GM20431 (cell line): ENCODE data around the gene ARF5.

ENCODE experiments used
- in situ Hi-C: fragments of 300-500 bp; cut with MseI, MboI; formaldehyde crosslinking; loops from one replicate; pipeline ENCODE4 v1.15.0; 2020; ENCODE audit warnings: low sequenced_read_pairs; ENCODE audit not compliant: unreplicated experiment

ARF5 gene

DNA sequence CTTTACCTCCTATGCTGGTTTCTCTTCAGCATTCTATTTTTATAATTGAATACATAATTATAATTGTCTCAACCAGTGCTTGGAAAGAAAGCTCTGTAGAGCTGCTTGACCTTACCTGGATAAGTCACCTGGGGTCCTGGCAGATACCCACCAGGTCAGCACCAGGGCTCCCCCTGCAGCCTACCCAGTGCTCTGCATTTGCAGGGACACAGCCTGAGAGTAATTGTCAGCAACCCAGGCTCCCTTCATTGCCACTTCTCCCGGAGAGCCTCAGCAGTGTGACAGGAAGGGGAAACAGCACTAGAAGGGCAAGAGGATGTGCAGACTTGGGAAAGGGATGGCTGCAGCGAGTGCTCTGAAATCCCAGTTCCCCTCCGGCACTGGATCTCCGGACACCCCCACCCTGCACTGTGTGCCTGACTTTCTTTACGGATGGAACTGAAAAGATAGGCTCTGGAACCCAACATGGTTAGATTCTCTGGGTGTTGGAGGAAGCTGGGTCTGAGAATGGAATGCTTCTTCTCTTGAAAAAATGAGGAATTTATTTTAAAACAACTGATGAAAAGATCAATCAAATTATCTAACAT lies 41.1 kb downstream of the ARF5 start:
- in situ Hi-C loops: no loop called here

DNA sequence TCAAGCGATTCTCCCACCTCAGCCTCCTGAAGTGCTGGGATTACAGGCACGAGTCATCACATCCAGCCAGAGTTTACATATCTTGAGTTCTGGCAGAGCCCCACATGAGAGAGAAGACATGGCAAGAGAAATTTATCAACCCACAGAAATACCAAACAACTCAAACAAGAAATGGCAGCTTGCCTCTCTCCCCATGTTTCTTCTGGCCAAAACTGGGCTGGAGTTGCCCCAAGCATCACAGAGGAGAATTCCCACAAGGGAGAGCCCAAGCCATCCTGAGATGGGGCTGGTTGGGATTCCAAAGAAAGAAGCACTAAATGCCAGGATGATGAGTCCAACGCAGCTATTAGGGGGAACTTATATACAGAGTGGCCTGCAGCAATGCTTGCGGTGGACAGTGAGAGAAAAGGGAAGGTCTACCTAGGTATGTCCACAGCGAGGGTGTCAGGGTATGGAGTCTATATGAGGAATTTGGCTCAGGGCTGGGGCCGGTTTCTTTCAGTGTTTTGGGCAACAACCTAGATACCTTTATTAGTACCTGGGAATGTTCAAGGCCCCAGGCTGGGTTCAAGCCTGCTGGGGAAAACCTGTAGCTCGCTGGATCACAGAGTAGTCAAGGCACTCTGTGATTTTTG lies 44.2 kb downstream of the ARF5 start:
- in situ Hi-C loops: no loop called here

DNA sequence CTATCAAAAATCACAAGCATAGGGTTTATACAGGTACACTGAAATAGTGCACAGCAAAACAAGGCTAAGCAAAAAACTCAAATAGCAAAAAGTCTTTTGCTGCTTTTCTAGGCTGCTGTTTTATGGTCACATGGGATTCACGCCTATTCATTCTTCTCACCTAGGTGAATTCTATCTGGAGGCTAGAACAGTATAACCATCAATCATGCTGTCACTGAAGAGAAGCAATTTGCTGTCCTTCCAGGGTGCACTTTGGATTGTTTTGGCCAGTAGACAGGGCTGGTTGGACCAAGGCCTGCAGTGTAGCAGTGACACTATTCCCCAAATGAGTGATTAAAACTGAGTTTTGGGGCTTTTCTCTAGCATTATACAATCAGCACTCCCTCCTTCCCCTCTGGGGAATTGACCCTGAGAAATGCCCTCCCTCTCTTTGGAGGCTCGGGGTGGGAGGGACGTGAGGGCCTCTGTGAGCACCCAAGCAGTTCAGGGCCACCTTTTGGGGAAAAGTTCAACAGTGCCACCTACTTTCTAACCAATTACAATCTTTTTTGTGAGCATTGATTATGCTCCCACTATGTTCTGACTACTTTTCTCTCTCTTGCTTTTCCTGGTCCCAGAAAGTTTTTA lies 47.6 kb downstream of the ARF5 start:
- in situ Hi-C loops: no loop called here

DNA sequence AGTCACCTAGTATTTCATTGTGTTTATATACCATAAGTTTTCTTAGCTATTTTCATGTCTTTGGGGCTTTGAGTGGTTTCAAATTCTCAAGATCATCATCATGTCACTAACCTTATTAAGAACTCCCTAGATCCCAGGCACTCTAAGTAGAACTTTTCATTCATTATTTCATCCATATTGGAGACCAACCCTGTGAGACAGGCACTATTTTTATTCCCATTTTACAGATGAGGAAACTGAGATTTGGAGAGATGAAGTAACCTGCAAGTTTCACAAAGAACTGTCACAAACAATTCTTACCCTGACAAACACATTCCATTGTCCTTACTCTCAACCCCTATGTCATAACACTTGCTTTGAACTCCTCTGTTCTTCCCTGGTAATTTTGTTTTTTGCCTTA lies 50.0 kb downstream of the ARF5 start:
- in situ Hi-C loops: no loop called here
